GM21825 (cell line): ENCODE measurements around the gene SLX1B.
"Not testable (repeated sequence)": the region's sequence is repeated elsewhere in the genome, so short reads cannot be mapped to it uniquely, and the experiment has no call there.

ENCODE experiments used
- ATAC-seq: cut with Tn5 transposase; IDR thresholded peaks from one replicate; pipeline ENCODE4 v1.9.1; 2021; ENCODE audit warnings: mild to moderate bottlenecking, moderate library complexity; ENCODE audit not compliant: unreplicated experiment

SLX1B gene

GRCh38 chr16:29454269-29454668 is at the start of gene SLX1B, which contains the start of gene BOLA2:
SLX1B (plus strand) TSS chr16:29454533.
BOLA2 (minus strand) TSS chr16:29454351; CDS start chr16:29454253, 98 bp downstream.
- ATAC-seq: peak; percentile 84

GRCh38 chr16:29405249-29405648 is 49.1 kb upstream of the SLX1B start:
- not testable (repeated sequence) for ATAC-seq

GRCh38 chr16:29423587-29423986 is 30.7 kb upstream of the SLX1B start:
- not testable (repeated sequence) for ATAC-seq

GRCh38 chr16:29425390-29425789 is 28.9 kb upstream of the SLX1B start:
- not testable (repeated sequence) for ATAC-seq

GRCh38 chr16:29453754-29454153 is 579 bp upstream of the SLX1B start:
- ATAC-seq: peak; percentile 11

- ATAC-seq: peak; percentile 55
Observed at GRCh38 chr16:29454828-29455227, 495 bp downstream of the SLX1B start.

- not testable (repeated sequence) for ATAC-seq
Observed at GRCh38 chr16:29457660-29458059, 3.3 kb downstream of the SLX1B start.

- not testable (repeated sequence) for ATAC-seq
Observed at GRCh38 chr16:29459706-29460646, 5.6 kb downstream of the SLX1B start, which contains the start of gene SULT1A4. SULT1A4 (plus strand) TSS chr16:29459913; CDS start chr16:29461386, 1,473 bp downstream.

- not testable (repeated sequence) for ATAC-seq
Observed at GRCh38 chr16:29460647-29461030, 6.3 kb downstream of the SLX1B start.

GRCh38 chr16:29465985-29466824 is 11.9 kb downstream of the SLX1B start:
- not testable (repeated sequence) for ATAC-seq

GRCh38 chr16:29466904-29467303 is 12.6 kb downstream of the SLX1B start:
- not testable (repeated sequence) for ATAC-seq

- ATAC-seq: not testable (repeated sequence)
Observed at GRCh38 chr16:29467654-29468366, 13.5 kb downstream of the SLX1B start.

GRCh38 chr16:29469660-29470059 is 15.3 kb downstream of the SLX1B start:
- ATAC-seq: not testable (repeated sequence)

GRCh38 chr16:29472065-29472464 is 17.7 kb downstream of the SLX1B start:
- ATAC-seq: not testable (repeated sequence)

- not testable (repeated sequence) for ATAC-seq
Observed at GRCh38 chr16:29482276-29482675, 27.9 kb downstream of the SLX1B start.

- ATAC-seq: not testable (repeated sequence)
Observed at GRCh38 chr16:29506308-29506707, 52.0 kb downstream of the SLX1B start, which contains the start of gene NPIPB12. NPIPB12 (minus strand) TSS chr16:29506408.
